HG03064 (cell line): Measurements from ENCODE around the gene GUK1.
"Not testable (repeated sequence)": the region's sequence is repeated elsewhere in the genome, so short reads cannot be mapped to it uniquely, and the experiment has no call there.

Experiments
- ATAC-seq: cut with Tn5 transposase; IDR thresholded peaks from one replicate; pipeline ENCODE4 v1.9.1; 2021; ENCODE audit warnings: low read depth; ENCODE audit not compliant: unreplicated experiment

The GUK1 gene

DNA sequence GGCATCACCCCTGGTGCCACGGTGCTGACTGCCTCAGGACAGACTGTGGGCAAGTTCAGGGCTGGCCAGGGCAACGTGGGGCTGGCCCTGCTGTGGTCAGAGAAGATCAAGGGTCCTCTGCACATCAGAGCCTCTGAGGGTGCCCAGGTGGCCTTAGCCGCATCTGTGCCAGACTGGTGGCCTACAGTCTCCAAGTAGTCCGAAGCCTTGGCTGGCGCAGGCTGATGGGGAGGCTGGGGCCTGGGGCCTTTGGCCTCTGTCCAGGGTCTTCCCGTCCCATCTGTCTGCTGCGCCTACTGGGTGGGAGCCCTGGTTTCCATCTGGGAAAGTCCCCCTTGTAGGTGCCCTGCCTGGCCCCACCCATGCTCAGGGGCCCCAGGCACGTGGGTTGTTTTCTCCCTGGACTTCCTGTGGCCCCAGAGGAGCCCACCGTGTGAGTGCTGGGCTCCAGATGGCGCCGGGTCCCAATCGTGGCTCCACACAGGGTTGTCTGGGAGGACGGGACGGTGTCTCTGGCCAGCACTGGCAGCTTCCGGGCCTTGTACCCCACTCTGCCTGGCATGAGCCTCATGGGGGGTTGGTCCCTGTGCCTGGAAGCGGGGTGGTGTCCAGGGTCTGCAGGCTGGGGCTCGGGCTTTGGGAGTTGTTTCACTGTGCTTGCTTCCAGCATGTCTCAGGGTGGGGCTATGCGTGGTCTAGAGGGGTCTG lies 35.4 kb downstream of the GUK1 start:
- ATAC-seq: no peak

DNA sequence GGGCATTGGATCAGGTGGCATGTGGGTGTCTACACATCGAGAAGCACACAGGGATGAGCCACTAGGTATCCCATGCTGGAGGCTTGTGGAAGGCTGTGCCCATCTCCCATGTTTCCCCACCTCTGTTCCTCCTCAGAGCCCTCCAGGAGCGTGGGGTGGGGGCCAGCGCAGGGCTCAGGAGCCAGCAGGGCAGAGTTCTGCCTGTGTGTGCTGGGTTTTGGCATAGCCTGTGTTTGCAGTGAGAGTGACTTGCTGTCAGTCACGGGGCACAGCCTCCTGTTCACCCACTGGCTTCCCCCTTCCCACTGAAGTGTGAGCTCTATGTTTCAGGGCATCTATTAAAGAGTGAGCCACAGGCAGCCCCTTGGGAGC lies 35.9 kb downstream of the GUK1 start:
- no peak for ATAC-seq

DNA sequence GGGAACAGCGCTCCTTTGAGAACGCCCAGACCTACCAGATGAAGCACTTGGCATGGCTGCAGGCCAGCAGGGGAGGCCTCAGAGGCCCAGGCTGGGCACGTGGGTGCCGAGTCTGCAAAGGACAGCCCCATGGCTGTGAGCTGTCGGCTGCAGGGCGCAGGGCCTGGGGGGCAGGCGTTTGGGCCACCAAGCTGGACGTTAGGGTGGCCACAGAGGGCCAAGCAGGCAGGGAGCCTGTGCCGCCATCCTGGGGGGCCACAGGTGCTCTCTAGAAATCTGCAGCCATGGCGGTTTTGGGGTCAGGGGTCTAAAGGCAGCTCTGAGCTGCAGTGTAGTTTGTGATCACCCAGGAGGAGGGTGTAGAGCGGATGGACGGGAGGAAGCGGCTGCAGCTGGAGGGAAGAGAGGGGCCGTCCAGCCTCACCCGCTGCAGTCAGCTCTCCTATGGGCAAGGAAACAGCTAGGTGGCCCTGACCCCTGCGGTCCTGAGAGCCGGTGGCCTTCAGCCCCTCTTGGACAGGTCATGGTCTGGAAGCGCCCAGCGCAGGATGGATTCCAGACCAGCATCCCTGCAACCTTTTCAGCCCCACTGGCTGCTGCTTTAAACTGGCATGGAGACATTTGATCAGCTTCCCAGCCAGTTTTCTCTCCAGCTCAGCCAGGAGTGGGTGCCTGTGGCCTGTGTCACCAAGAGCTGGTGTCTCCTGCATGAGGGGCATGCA lies 36.5 kb downstream of the GUK1 start:
- ATAC-seq: no peak

DNA sequence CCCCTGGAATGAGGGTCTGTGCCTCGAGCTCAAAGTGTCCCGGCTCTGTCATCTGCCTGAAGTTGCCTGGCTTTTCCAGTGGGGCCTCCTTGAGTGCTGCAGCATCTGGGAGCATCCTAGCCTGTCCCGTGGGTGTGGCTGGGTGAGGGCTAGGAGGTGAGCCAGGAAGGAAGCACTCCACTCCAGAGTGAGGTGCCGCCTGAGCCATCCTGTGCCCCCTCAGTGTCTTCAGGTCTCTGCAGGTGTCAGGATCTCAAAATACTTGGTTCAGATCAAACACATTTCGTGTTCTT lies 37.0 kb downstream of the GUK1 start:
- no peak for ATAC-seq

DNA sequence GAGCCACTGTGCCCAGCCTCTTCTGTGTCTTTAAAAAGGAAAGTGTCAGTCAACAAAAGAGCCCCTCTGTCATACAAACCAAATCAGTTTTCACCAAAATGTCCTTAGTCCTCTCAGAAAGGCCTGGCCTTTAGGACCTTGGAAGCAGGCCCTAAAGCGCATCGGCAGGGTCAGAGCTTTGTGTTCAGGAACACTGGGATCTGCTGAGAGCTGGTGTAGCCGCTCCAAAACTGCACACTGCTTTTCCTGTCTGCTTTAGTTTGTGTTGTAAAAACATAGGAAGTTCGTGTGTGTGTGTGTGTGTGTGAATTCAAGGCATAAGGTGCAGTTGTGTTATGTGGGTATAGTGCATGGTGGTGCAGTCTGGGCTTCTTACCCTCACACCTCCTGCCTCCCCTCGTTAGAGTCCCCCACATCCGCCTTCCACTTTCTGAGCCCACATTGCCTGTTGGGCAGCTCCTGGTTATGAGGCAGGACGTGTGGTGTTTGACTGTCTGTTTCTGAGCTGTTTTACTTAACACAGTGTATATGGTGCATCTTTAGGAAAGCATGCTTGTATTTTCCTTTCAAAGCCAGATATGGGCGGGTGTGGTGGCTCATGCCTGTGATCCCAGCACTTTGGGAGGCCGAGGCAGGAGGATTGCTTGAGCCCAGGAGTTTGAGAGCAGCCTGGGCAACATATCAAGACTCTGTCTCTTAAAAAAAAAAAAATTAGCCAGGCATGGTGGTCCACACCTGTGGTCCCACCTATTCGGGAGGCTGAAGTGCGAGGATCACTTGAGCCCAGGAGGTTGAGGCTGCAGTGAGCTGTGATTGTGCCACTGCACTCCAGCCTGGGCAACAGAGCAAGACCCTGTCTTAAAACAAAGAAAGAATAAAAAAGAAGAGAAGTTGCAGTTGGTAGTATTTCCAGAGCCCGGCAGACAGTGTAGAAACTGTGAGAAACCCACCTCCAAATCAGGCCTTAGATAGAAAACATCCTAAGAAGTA lies 37.9 kb downstream of the GUK1 start:
- ATAC-seq: no peak

DNA sequence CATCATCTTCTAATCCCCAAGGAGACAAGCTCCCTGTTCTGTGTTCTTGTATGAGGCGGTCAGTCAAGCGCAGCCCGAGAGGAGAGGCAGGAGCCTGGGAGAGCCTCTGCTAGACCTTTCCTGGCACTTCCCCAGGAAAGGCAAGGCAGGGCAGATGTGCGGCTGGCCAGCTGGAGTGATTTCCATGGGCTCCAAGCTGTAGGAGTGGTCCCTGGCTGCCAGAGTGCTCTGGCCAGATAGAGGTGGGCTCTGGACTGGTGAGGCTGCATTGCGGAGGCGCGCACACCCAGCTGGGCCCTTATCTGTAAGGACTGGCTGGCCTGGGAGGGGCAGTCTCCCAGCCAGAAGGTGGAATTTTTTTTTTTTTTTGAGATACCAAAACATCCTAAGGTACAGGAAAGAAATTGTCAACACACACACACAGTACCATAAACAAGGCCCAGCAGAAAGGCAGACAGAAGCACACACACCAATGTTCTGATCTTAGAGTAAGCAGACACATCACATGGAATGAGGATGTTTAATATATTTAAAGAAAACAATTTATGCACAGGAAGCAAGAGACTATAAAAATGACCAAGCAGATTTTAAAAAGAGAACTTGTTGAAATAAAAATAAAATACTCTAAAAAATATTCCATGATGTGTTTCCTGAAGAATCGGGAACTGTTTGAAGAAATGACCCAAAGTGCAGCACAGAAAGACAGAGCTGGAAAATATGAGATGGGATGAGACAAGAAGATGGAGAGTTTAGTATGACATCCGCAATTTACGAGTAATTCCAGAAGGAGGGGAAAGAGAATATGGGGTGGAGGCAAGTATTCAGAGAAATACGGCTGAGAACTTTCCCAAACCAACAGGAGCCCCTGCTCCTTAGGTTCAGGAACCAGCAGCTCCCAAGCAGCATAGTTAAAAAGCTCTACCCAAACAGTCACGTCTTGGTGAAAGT lies 38.9 kb downstream of the GUK1 start:
- no peak for ATAC-seq

DNA sequence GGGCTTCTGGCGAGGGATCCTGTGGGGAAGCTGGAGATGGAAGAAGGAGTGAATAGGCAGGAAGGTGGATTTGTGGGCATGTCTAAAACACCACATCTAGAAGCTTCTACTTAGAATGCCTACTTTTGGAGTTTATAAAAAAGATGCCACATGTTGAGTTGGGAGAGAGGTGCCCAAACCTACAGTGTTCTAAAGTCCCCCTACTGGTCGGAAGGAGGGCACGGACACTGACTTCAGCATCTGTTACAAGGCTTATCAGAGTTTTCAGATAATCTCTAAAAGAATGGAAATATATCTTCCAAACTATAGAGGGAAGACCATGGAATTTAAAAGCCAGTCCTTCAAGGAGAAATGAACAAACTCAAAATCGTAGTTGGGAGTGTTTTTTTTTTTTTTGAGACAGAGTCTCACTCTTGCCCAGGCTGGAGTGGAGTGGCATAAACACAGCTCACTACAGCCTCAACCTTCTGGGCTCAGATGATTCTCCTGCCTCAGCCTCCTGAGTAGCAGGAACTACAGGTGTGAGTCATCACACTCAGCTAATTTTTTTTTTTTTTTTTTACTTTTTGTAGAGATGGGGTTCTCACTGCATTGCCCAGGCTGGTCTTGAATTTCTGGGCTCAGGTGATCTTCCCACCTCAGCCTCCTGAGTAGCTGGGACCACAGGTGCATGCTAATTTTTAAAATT lies 40.3 kb downstream of the GUK1 start:
- no peak for ATAC-seq

DNA sequence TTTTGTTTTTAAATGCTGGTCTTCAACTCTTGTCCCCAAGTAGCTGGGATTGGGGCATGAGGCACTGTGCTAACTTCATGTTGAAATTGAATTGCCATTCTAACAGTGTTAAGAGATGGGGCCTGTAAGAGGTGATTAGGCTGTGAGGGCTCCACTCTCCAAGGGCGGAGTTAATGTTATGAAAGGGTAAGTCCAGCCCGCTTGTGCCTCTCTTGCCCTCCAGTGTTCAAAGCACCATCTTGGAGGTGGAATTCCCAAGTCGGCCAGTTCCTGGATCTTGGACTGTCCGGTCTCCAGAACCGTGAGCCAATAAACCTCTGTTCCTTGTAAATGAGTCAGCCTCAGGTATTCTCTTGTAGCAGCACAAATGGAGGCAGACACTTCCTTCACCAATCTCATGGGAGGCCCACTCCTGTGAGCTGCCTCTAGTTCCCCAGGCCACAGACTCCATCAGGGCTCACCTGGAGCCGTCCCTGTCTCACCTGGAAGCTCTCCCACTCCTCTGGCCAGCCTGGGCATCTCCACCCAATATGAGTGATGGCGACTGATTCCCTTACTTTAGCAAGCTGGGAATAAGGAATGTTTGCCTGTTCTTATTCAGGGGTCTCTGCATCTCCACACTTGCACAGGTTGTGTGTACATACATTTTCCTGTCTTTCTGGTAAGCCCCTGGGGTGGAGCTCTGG lies 41.0 kb downstream of the GUK1 start:
- no peak for ATAC-seq

DNA sequence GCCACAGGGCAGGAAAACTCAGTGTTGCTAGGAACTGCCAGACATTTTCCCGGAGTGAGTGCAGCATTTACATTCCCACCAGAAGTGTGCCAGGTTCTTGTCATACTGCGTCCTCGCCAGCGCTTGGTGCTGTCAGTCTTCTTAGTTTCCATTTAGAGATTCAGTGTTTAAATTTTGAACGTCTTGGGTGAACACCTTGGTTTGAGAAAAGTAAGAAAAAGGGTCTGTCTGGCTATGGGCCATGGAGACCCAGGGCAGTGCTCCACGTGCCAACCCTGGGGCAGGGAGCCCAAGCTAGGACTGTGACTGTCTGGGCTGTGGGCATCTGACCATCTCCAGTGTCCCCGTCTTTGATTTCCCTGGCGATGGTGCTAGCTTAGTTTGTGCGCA lies 41.6 kb downstream of the GUK1 start:
- ATAC-seq: no peak

DNA sequence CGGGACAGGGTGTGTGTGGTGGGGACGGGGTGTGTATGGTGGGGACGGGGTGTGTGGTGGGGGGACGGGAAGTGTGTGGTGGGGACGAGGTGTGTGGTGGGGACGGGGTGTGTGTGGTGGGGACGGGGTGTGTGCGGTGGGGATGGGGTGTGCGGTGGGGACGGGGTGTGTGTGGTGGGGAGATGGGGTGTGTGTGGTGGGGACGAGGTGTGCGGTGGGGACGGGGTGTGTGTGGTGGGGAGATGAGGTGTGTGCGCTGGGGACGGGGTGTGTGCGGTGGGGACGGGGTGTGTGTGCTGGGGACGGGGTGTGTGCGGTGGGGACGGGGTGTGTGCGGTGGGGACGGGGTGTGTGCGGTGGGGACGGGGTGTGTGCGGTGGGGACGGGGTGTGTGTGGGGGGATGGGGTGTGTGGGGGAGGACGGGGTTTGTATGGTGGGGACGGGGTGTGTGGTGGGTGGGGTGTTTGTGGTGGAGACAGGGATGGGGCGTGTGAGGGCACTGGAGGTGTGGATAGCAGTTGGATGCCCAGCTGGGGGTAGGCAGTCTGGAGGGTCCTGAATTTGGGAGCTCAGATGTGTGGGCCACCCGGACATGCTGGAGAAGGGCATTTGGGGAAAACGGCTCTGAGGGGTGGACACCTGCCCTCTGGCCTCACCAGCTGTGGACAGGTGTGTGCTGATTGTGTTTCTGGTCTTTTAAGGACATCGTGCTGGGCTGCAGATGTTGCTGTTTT lies 42.4 kb downstream of the GUK1 start:
- no peak for ATAC-seq

DNA sequence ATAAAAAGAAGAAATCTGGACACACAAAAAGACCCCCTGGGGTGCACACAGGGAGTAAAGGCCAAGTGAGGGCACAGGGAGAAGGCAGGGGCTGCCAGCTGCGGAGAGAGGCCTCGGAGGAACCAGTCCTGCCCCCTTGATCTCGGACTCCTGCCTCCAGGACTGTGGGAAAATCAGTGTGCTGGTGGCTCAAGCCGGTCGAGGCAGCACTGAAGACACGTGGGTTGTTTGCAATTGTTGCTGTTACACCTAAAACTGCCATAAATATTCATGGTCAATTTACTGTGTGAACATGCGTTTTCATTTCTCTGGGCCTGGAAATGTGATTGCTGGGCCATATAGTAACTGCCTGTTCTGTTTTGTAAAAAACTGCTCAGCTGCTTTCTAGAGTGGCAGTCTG lies 44.1 kb downstream of the GUK1 start:
- no peak for ATAC-seq

DNA sequence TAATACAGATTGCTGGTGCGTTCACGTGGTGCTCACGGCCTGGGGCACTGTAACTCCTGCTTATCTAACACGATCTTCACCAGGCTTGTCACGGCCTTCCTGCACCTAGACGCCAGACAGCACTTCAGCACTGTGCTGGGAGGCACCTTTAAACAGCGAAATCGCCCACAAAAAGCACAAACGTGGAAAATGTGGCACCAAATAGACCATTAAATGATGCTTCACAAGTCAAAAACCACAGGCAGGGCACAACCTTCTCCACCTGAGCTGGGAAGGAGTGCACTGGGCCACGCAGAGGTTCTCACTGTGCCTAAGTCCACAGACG lies 45.5 kb downstream of the GUK1 start:
- ATAC-seq: no peak

DNA sequence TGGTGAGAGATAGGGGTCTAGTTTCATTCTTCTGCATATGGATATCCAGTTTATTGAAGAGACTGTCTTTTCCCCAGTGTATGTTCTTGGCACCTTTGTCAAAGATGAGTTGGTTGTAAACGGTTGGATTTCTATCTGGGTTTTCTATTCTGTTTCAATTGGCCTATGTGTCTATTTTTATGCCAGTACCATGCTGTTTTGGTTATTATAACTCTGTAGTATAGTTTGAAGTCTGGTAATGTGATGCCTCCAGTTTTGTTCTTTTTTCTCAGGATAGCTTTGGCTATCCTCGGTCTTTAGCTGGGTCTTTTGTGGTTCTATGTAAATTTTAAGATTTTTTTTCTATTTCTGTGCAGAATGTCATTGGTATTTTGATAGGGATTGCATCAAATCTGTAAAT lies 48.2 kb downstream of the GUK1 start:
- not testable (repeated sequence) for ATAC-seq

DNA sequence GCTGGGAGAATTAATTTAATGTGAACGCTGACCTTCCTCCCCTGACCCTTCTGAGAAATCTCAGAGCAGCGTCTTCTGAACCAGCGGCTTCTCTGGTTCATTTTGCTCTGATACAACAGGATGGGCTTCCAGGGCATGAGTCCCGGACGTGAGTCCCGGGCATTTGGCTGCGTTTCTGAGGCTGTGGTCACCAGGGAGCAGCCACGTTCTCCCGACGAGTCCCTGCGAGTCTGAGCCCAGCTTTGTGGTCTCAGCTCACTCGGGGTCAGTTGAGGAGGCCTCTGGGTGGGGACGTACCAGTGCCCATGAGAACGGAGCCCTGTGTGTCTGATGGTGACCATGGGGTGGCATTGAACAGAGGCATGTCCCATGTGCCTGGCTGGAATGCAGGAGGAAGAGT lies 50.1 kb downstream of the GUK1 start:
- ATAC-seq: no peak

DNA sequence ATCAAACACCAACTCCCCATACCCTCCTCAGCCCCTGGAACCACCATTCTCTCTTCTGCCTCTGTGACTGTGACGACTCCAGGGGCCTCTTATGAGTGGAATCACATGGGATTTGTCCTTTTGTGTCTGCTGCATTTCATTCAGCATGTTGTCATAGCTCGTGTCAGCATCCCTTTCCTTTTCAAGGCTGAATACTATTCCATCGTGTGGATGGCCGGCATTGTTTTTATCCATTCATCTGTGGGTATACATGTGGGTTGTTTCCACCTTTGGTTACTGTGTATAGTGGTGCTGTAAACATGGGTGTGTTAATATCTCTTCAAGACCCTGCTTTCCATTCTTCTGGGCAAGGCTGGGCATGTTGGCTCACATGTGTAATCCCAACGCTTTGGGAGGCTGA lies 50.7 kb downstream of the GUK1 start:
- ATAC-seq: no peak

DNA sequence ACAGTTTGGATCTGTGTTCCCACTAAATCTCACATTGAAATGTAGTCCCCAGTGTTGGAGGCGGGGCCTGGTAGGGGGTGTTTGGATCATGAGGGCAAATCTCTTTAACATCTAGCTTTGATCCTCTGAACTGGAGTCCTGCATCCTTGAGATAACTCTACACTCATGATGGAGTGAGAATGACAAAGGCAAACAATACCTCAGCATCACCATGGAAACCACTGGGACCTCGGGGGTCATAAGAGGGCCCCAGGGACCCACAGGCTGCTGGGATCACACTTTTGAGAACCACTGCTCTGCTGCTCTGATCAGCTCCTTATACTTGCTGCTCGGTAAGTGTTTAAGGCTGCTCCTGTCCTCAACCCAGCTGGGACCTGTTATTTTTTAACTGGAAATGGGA lies 54.4 kb downstream of the GUK1 start:
- no peak for ATAC-seq

DNA sequence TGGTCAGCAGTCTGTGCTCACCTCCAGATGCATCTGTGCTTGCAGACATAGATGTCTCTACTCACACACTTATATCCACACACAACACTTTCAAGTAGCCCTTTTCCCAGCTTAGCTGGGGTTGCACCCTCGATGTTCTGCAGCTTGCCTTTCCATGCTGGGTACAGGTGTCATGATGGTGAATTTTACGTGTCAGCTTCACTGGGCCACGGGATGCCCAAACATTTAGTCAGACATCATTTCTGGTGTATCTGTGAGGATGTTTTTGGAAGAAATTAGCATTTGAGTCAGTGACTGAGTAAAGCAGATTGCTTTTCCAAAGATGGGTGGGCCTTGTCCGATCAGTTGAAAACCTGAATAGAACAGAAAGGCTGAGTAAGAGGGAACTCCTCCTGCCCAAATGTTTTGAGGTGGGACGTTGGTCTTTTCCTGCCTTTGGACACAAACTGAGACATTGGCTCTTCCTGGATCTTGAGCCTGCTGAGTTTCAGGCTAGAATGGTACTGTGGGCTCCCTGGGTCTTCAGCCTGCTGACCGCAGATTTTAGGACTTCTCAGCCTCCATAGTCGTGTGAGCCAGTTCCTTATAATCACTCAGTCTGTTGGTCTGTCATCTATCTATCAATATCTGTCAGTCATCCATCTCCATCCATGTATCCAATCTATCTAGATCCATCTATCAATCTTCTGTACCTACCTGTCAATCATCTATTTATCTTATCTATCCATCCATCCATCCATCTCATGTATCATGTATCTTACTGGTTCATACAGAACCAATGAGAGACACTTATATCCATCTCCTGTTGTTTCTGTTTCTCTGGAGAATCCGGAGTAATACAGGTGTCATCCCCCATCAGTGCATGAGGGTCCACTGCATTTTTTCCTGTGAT lies 55.1 kb downstream of the GUK1 start:
- no peak for ATAC-seq
